Measurements from ENCODE around the gene MACO1. TPM values are rescaled to one million over a fixed set of nuclear protein-coding genes. Genes with fewer than 3 reads are reported as not detected.
A peak's percentile ranks its signal among the peaks of the same experiment; 100 is the strongest.

Gene MACO1
- total and polyA plus RNA-seq, 10 of the 15 experiments (the other 5 are each of a cell fraction or from before 2014, with no cell fraction given), result 3.2 to 19.8 (median 10.3) TPM

GRCh38 chr1:25522031-25522655, 91.4 kb downstream of the MACO1 start (continued):
- TF ChIP-seq CUX1 (IDR thresholded peaks at IDR 0.05; ENCODE audit: insufficient replicate concordance, low read depth, low read length) (no peak), SP1 (IDR thresholded peaks at IDR 0.05; ENCODE audit: low read depth, low read length) (no peak), MTA2 (IDR thresholded peaks at IDR 0.05; ENCODE audit: low read depth) (peak; percentile 81), CREB1 (IDR thresholded peaks at IDR 0.05; ENCODE audit: low read depth) (no peak), BMI1 (IDR thresholded peaks at IDR 0.05; ENCODE audit: borderline replicate concordance) (peak; percentile 97), ATF2 (IDR thresholded peaks at IDR 0.05; ENCODE audit: low read length) (no peak), KAT2A (conservative IDR thresholded peaks at IDR 0.05; ENCODE audit: control insufficient read depth, low read depth, low read length) (no peak), DPF2 (IDR thresholded peaks at IDR 0.05) (peak; percentile 79), E4F1 (IDR thresholded peaks at IDR 0.05; ENCODE audit: borderline replicate concordance, partially characterized antibody) (no peak), TARDBP (IDR thresholded peaks at IDR 0.05; ENCODE audit: borderline replicate concordance) (no peak), KDM1A (IDR thresholded peaks at IDR 0.05; ENCODE audit: borderline replicate concordance) (no peak), E2F8 (IDR thresholded peaks at IDR 0.05; ENCODE audit: low read depth, partially characterized antibody) (no peak), ATF3 (IDR thresholded peaks at IDR 0.05; ENCODE audit: borderline replicate concordance, extremely low read depth, low read depth, low read length) (no peak), BRCA1 (IDR thresholded peaks at IDR 0.05; ENCODE audit: low read depth, low read length) (no peak), PAX5 (IDR thresholded peaks at IDR 0.05; ENCODE audit: borderline replicate concordance, low read depth, low read length) (no peak), PKNOX1 (IDR thresholded peaks at IDR 0.05) (no peak), TCF7 (IDR thresholded peaks at IDR 0.05; ENCODE audit: borderline replicate concordance) (no peak)
